BJ (cell line): ENCODE measurements around the gene GABRR2. TPM values are rescaled to one million over a fixed set of nuclear protein-coding genes. Genes with fewer than 3 reads are reported as not detected.

ENCODE experiments used
- CTCF ChIA-PET: fragments of 350-600 bp; formaldehyde crosslinking; extraction: SDS; loops from one replicate; lab custom pipeline; 2021; ENCODE audit warnings: antibody characterized with exemption, inconsistent platforms; lab: Yijun Ruan, JAX
- POLR2A ChIA-PET: fragments of 300-600 bp; sonication (Branson Sonifier 250); formaldehyde crosslinking; extraction: SDS; loops from one replicate; lab custom pipeline; 2021; ENCODE audit warnings: antibody characterized with exemption; lab: Charles Lee
- DNase-seq: peaks from one replicate; pipeline ENCODE4 v3.0.0-alpha.2; 2011; ENCODE audit warnings: low read depth
- H3K27me3 ChIP-seq: 2 replicates; pipeline ENCODE4 v1.6.0; 2011; ENCODE audit warnings: low read length; ENCODE audit not compliant: control insufficient read depth, insufficient read depth
- H3K36me3 ChIP-seq: 2 replicates; pipeline ENCODE4 v1.5.1; 2011; ENCODE audit warnings: low read length; ENCODE audit not compliant: control insufficient read depth, insufficient read depth
- H3K4me3 ChIP-seq: 2 replicates; pipeline ENCODE4 v1.5.1; 2011; ENCODE audit warnings: low read depth, mild to moderate bottlenecking, control low read depth, low read length
- CTCF ChIP-seq: IDR thresholded peaks from 2 replicates; pipeline ENCODE4 v1.5.1; 2011; ENCODE audit warnings: low read depth, mild to moderate bottlenecking, control low read depth, inconsistent platforms, low read length, moderate library complexity; ENCODE audit not compliant: insufficient read depth
- polyA minus RNA-seq: library from RNA; depleted of rRNA, polyadenylated mRNA; stranded (reverse); fragments of >200 nt; gene quantifications from 2 replicates; pipeline ENCODE4 v1.2.3, GENCODE V29; 2011; rRNA and poly(A)+ RNA removed
- polyA plus RNA-seq: library from polyadenylated mRNA; depleted of rRNA; stranded (reverse); fragments of >200 nt; gene quantifications from 2 replicates; pipeline ENCODE4 v1.2.3, GENCODE V29; 2011; rRNA removed

The GABRR2 gene
- polyA plus RNA-seq (0.21 and 0.31 TPM in 2 replicates), polyA minus RNA-seq (not detected in 2 replicates)

DNA sequence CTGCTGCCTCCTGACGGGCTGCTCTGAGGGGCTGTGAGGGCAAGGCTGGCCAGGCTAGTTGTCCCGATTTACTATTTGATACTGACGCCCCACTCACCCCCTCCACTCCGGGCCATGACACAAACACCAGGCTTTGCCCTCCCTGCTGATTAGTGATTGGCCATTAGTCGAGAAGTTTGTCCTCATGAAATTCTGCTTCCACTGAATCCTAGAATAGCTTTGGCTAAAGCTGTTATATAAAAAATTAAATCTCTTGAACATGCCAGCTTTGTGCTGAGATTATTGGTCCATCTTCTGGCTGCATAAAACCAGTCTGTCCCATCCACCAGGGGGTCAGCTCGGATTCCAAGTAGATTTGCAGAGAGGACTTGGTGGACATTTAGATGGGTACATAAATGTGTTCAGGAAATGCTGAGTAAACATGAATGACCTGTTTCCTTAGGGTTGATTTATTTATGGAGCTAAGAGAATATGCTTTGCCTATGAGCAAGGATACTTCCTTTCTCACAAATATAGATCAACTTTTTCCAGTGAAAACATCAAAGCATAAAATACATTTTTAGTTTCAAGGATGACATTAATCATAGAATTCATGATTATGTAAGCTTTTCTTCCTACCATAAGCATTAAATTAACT, at the start of gene GABRR2:
Gene GABRR2, minus strand, starts transcription at position 51 of the 637 bp plus-strand sequence. CDS start 134 bp downstream, outside the sequence.
- POLR2A ChIA-PET: no interaction called here

GRCh38 chr6:89364586-89364985, 49.5 kb upstream of the GABRR2 start:
- POLR2A ChIA-PET: no interaction called here
- no peak for TF ChIP-seq CTCF
- DNase-seq: no peak
- no peaks in the 10 kb centered on the region for H3K36me3 ChIP-seq
- CTCF ChIA-PET: interaction anchor here (0.9 to 1.3 kb wide), 2 partner anchors 19 to 109 kb away, joined by 3 read pairs; no protein-coding TSS in a partner anchor
- H3K27me3 ChIP-seq: peaks cover 3% of the 10 kb centered on the region; the same call in 1 of the 2 replicates
- no peak overlapping the region for H3K4me3 ChIP-seq

More for the DNA sequence above, at the start of gene GABRR2:
- H3K27me3 ChIP-seq: no peaks in the 10 kb centered on the region
- no peaks in the 10 kb centered on the region for H3K36me3 ChIP-seq
- no peak for TF ChIP-seq CTCF
- CTCF ChIA-PET: interaction anchor here (2.8 kb wide), 1 partner anchor 53 kb away, joined by 7 read pairs; no protein-coding TSS in a partner anchor
- H3K4me3 ChIP-seq: no peak within 1 kb of the TSS
- DNase-seq: no peak

DNA sequence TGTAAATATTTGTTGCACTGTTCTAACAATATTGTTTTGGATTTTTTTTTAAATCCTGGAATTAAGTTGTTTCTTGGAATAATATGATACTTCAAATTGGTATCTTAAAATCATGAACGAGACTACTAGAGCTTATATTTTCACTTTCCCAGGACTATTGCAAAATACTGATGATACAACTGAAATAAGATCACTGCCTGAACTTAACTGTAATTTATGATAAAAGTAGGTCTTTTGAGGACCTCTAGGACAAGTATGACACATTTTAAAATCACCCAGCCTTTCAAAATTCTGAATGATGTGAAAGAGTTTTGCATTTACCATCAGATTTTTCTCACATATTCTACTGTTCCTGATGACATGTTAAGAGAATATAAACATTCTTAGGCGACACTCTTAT, 46.1 kb upstream of the GABRR2 start:
- ChIA-PET POLR2A (no interaction called here), CTCF (interaction anchor here (3.9 kb wide), 1 partner anchor 11 kb away, joined by 23 read pairs; no protein-coding TSS in a partner anchor)
- no peak overlapping the region for H3K4me3 ChIP-seq

DNA sequence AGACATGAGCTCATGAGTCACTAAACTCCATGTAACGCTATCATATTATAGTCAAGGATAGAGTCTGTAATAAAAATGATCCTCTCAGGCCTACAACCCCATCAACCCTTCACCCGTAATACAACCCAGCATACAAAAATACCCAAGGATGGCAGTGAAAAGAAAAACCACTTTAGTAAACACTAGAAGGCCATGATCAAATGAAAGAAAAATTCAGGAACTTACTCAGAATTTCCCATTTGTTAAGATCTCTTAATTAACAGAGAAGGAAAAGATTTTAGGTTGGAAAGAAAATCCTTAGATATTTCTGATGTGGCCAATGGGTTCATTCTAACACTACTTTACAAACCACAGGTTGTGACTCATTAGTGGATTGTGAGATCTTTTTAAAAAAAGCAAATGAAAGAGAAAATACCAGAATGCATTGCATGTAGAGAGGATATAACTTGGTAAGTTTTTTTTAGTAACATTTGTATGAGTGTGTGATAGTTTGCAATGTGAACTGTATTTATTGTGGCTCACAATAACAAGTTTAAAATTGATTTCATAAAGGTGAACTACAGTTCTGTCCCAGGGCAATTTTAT, 45.4 kb upstream of the GABRR2 start:
- no peak overlapping the region for H3K4me3 ChIP-seq
- peak; percentile 47 for DNase-seq
- no peak for TF ChIP-seq CTCF
- H3K36me3 ChIP-seq: no peaks in the 10 kb centered on the region
- ChIA-PET CTCF (interaction anchor here (1.5 to 3.9 kb wide), 2 partner anchors 8 to 11 kb away, joined by 7 to 23 read pairs; no protein-coding TSS in a partner anchor), POLR2A (no interaction called here)
- peaks cover 1% of the 10 kb centered on the region; the same call in 1 of the 2 replicates for H3K27me3 ChIP-seq

More for the DNA sequence above, 46.1 kb upstream of the GABRR2 start:
- DNase-seq: no peak
- no peak for TF ChIP-seq CTCF
- H3K27me3 ChIP-seq: peaks cover 1% of the 10 kb centered on the region; the same call in 1 of the 2 replicates
- no peaks in the 10 kb centered on the region for H3K36me3 ChIP-seq

- no peak for TF ChIP-seq CTCF
- DNase-seq: no peak
- Histone ChIP-seq H3K27me3 (peaks cover 1% of the 10 kb centered on the region; the same call in 1 of the 2 replicates), H3K4me3 (no peak overlapping the region), H3K36me3 (no peaks in the 10 kb centered on the region)
- ChIA-PET POLR2A (no interaction called here), CTCF (interaction anchor here (1.1 to 1.5 kb wide), 2 partner anchors 9 to 12 kb away, joined by 4 to 7 read pairs; no protein-coding TSS in a partner anchor)
These were observed 44.5 kb upstream of the GABRR2 start for GRCh38 chr6:89359561-89359960.
